Bronchial epithelial cell (primary cell): Measurements from ENCODE around the gene UBE2U. TPM values are rescaled to one million over a fixed set of nuclear protein-coding genes. Genes with fewer than 3 reads are reported as not detected.

Experiments used
- DNase-seq: peaks from one replicate; pipeline ENCODE4 v3.0.0-alpha.2; 2010; ENCODE audit warnings: low read depth
- FAIRE-seq: peaks from 2 replicates; lab custom pipeline; 2011; peaks lifted over from hg19 to GRCh38; lab: Jason Lieb, UNC
- H3K27me3 ChIP-seq: 2 replicates; pipeline ENCODE4 v1.5.1; 2011; ENCODE audit warnings: low read length; ENCODE audit not compliant: control insufficient read depth, insufficient read depth
- H3K36me3 ChIP-seq: 2 replicates; pipeline ENCODE4 v1.5.1; 2011; ENCODE audit warnings: low read length; ENCODE audit not compliant: control insufficient read depth, insufficient read depth
- H3K4me3 ChIP-seq: 2 replicates; pipeline ENCODE4 v1.5.1; 2011; ENCODE audit warnings: mild to moderate bottlenecking, low read depth, low read length, control low read depth
- total RNA-seq: library from RNA; depleted of rRNA; stranded (reverse); fragments of >200 nt; gene quantifications from 2 replicates; pipeline ENCODE4 v1.2.1, GENCODE V29; 2014
- TF ChIP-seq, protein P1 (sequence below): IDR thresholded peaks from 2 replicates; pipeline ENCODE4 v1.5.1; 2011; ENCODE audit warnings: mild to moderate bottlenecking, moderate library complexity, low read length, control low read depth, inconsistent platforms; ENCODE audit not compliant: insufficient read depth, severe bottlenecking

Gene UBE2U
- total RNA-seq, 1 donor from 2014 or later = not detected

DNA sequence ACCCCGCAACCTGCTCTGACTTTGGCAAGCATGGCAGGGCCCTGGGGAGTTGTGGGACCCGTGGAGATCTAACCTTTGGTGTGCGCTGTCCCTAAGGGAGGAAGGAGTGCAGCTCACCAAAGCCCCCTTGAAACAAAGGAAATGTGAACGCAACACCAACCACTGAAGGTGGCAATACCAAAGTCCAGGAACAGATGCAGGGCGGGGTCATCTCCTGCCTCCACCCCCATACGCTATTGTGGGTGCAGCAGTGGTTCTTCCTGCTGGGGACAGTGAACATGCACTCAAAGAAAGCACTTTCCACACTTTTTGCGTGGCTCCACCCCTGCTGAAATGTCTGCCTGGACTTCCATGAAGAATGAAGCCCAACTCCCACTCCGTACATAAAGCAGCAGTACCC, 93.0 kb downstream of the UBE2U start:
- TF ChIP-seq, protein P1, sequence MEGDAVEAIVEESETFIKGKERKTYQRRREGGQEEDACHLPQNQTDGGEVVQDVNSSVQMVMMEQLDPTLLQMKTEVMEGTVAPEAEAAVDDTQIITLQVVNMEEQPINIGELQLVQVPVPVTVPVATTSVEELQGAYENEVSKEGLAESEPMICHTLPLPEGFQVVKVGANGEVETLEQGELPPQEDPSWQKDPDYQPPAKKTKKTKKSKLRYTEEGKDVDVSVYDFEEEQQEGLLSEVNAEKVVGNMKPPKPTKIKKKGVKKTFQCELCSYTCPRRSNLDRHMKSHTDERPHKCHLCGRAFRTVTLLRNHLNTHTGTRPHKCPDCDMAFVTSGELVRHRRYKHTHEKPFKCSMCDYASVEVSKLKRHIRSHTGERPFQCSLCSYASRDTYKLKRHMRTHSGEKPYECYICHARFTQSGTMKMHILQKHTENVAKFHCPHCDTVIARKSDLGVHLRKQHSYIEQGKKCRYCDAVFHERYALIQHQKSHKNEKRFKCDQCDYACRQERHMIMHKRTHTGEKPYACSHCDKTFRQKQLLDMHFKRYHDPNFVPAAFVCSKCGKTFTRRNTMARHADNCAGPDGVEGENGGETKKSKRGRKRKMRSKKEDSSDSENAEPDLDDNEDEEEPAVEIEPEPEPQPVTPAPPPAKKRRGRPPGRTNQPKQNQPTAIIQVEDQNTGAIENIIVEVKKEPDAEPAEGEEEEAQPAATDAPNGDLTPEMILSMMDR = no peak
- no peak for FAIRE-seq
- Histone ChIP-seq H3K4me3 (no peak overlapping the region), H3K27me3 (no peaks in the 10 kb centered on the region), H3K36me3 (no peaks in the 10 kb centered on the region)
- DNase-seq = no peak

DNA sequence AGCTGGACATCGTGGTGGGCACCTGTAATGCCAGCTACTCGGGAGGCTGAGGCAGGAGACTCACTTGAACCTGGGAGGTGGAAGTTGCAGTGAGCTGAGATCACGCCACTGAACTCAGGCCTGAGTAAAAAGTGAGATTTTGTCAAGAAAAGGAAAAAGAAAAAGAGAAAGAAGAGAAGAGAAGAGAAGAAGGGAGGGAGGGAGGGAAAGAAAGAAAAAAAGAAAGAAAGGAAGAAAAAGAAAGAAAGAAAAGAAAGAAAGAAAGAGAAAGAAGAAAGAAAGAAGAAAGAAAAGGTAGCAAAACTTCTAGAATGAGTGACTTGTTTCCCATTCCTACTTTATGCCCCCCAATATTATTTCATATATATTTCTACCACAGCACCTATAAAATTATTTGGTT, 98.8 kb downstream of the UBE2U start:
- FAIRE-seq (no peak), DNase-seq (no peak)
- no peaks in the 10 kb centered on the region for H3K36me3 ChIP-seq
- no peaks in the 10 kb centered on the region for H3K27me3 ChIP-seq
- no peak overlapping the region for H3K4me3 ChIP-seq
- TF ChIP-seq, protein P1 = no peak

DNA sequence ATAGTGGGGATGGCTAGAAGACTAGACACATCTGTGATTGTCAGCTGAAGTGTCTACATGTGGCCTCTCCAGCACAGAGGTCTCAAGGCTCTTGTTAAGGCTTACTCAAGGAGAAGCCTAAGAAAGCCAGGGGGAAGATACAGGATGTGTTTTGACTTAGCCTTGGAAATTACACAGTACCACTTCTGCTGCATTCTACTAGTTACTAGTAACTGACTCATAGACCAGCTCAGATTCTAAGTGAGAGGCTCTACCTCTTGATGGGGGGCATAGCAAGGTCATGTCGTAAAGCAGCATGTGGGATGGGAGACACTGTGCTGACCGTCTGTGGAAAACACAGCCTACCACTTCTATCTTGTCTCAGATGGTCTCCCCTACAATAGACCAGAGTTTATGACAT, 99.5 kb downstream of the UBE2U start:
- TF ChIP-seq, protein P1 = no peak
- FAIRE-seq = no peak
- Histone ChIP-seq H3K36me3 (no peaks in the 10 kb centered on the region), H3K4me3 (no peak overlapping the region), H3K27me3 (no peaks in the 10 kb centered on the region)
- DNase-seq = peak; percentile 53

DNA sequence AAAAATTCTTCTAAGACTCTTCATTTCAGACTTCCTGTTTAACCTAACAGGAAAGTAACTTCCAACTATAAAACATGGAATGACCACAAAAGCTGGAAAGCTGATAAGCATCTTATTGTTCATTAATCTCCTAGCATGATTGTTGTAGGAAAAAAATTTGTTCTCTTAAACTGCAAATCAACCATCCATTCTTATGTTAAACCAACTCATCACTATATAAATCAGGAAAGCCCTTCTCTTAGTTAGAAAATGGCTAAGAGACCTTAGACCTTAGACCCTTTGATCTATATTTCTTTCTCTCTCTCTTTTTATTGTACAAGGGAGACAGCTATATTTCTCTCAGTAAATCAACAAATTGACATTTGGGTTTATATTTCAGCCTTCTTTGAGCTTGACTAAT, 101.4 kb downstream of the UBE2U start:
- no peak for FAIRE-seq
- H3K27me3 ChIP-seq = no peaks in the 10 kb centered on the region

DNA sequence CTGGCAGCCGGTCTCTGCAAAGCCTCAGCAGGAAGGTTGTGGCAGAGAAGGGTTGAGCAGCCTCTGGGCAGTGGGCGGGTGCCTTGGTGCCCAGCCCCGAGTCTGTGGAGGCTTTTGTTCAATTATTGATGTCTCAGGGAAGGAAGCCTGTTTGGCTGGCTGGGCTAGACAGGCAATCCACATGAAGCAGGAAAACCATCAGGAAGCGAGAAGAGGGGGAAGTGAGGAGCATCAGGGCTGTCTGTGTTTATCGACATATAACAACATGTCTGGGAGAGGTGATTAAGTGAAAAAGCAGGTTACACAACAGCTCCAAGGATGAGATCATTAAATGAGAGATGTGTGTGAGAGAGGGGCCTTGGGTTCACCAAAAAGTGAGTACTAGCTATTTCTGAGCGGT, 105.4 kb downstream of the UBE2U start:
- H3K36me3 ChIP-seq = no peaks in the 10 kb centered on the region
- peak; percentile 13 for FAIRE-seq
- peak; percentile 96 for DNase-seq
- H3K4me3 ChIP-seq = no peak overlapping the region
- no peaks in the 10 kb centered on the region for H3K27me3 ChIP-seq
- TF ChIP-seq, protein P1 = no peak

More for the DNA sequence above, 101.4 kb downstream of the UBE2U start:
- H3K4me3 ChIP-seq = no peak overlapping the region
- no peak for DNase-seq
- no peaks in the 10 kb centered on the region for H3K36me3 ChIP-seq
- TF ChIP-seq, protein P1 = no peak

DNA sequence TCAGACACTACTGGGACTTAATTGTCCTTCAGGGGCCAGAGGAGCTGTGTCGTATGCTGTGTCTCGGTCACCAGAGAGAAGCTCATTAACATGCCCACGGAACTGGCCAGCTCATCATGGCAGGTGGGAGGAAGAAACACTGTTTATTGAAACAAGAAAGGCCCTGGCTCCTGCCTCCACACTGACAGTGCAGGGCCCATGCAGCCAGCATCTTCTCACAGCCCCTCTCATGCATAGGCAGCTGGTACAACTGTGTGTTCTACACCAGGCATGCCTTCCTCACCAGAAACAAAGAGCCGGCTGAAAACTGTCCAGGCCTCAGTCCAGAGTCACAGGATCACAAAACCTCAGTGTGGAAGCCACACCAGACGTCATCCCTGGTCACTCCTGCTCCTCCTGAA, 106.0 kb downstream of the UBE2U start:
- FAIRE-seq (peak; percentile 50), DNase-seq (no peak)
- H3K4me3 ChIP-seq = no peak overlapping the region
- H3K36me3 ChIP-seq = no peaks in the 10 kb centered on the region
- TF ChIP-seq, protein P1 = no peak
- no peaks in the 10 kb centered on the region for H3K27me3 ChIP-seq
